GM23338 (cell line): ENCODE results near the gene SAAL1. TPM values are rescaled to one million over a fixed set of nuclear protein-coding genes. Genes with fewer than 3 reads are reported as not detected.

Source experiments
- CREB1 ChIP-seq: fragments of 250-450 bp; sonication (Bioruptor Pico); IDR thresholded peaks from 2 replicates; pipeline ENCODE4 v1.5.0; 2020; ENCODE audit warnings: low read depth, mild to moderate bottlenecking, moderate library complexity
- JUNB ChIP-seq: IDR thresholded peaks from one replicate; pipeline ENCODE4 v1.6.1; 2016; ENCODE audit warnings: antibody characterized with exemption; ENCODE audit not compliant: unreplicated experiment
- NANOG ChIP-seq: IDR thresholded peaks from 2 replicates; pipeline ENCODE4 v1.6.1; 2016; ENCODE audit warnings: antibody characterized with exemption, borderline replicate concordance
- polyA plus RNA-seq: library from polyadenylated mRNA; unstranded; fragments of >200 nt; fragmentation: Nextera tagmentation; extraction: Ambion mirVana; gene quantifications from 2 replicates; pipeline ENCODE4 v1.2.1, GENCODE V29; 2016
- small RNA-seq: library from RNA; depleted of rRNA; stranded (forward); fragments of <200 nt; gene quantifications from one replicate; pipeline ENCODE3, GENCODE V24; 2014; ENCODE audit warnings: low replicate concordance
- total RNA-seq: library from RNA; depleted of rRNA; stranded (reverse); fragments of >200 nt; shearing (Covaris generic); gene quantifications from 2 replicates; pipeline ENCODE4 v1.2.3, GENCODE V29; 2014; rRNA removed
- TF ChIP-seq, protein P1 (sequence below): IDR thresholded peaks from one replicate; pipeline ENCODE4 v1.6.1; 2018; ENCODE audit warnings: antibody characterized with exemption; ENCODE audit not compliant: unreplicated experiment

SAAL1 gene
- total and polyA plus RNA-seq, 2 experiments from 2014 or later = 45.9 to 61.0 TPM

- TF ChIP-seq, protein P1, sequence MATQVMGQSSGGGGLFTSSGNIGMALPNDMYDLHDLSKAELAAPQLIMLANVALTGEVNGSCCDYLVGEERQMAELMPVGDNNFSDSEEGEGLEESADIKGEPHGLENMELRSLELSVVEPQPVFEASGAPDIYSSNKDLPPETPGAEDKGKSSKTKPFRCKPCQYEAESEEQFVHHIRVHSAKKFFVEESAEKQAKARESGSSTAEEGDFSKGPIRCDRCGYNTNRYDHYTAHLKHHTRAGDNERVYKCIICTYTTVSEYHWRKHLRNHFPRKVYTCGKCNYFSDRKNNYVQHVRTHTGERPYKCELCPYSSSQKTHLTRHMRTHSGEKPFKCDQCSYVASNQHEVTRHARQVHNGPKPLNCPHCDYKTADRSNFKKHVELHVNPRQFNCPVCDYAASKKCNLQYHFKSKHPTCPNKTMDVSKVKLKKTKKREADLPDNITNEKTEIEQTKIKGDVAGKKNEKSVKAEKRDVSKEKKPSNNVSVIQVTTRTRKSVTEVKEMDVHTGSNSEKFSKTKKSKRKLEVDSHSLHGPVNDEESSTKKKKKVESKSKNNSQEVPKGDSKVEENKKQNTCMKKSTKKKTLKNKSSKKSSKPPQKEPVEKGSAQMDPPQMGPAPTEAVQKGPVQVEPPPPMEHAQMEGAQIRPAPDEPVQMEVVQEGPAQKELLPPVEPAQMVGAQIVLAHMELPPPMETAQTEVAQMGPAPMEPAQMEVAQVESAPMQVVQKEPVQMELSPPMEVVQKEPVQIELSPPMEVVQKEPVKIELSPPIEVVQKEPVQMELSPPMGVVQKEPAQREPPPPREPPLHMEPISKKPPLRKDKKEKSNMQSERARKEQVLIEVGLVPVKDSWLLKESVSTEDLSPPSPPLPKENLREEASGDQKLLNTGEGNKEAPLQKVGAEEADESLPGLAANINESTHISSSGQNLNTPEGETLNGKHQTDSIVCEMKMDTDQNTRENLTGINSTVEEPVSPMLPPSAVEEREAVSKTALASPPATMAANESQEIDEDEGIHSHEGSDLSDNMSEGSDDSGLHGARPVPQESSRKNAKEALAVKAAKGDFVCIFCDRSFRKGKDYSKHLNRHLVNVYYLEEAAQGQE = no peak
- TF ChIP-seq CREB1 (CRISPR knock-in tag) (no peak), JUNB (no peak), NANOG (no peak)
Observed at GRCh38 chr11:18036456-18036855, 69.4 kb downstream of the SAAL1 start (continued).

Small RNAs within 50 kb of the gene (small RNA-seq; reads per million reads assigned to genes)
- gene HIGD1AP5 = not detected

Other genes with a start within 250 kb of the SAAL1 start
- 24.2 and 28.9 TPM in 2 replicates for gene SERGEF, start 93.0 kb downstream of the SAAL1 start, total RNA-seq
- gene SERGEF, start 93.0 kb downstream of the SAAL1 start, polyA plus RNA-seq = 27.9 and 33.6 TPM in 2 replicates
- 0.07 and 0.43 TPM in 2 replicates for gene TPH1, start 59.8 kb downstream of the SAAL1 start, total RNA-seq
- 0.03 and 0.13 TPM in 2 replicates for gene TPH1, start 59.8 kb downstream of the SAAL1 start, polyA plus RNA-seq
- gene MRGPRX3, start 26.5 kb upstream of the SAAL1 start, total RNA-seq = not detected in 2 replicates
- not detected in 2 replicates for gene MRGPRX3, start 26.5 kb upstream of the SAAL1 start, polyA plus RNA-seq
- not detected in 2 replicates for gene MRGPRX4, start 66.8 kb upstream of the SAAL1 start, total RNA-seq
- gene MRGPRX4, start 66.8 kb upstream of the SAAL1 start, polyA plus RNA-seq = not detected in 2 replicates
- not detected in 2 replicates for gene SAA4, start 130.7 kb upstream of the SAAL1 start, total RNA-seq
- not detected in 2 replicates for gene SAA4, start 130.7 kb upstream of the SAAL1 start, polyA plus RNA-seq
- gene SAA2, start 142.6 kb upstream of the SAAL1 start, total RNA-seq = not detected in 2 replicates
- gene SAA2, start 142.6 kb upstream of the SAAL1 start, polyA plus RNA-seq = not detected in 2 replicates
- gene SAA1, start 160.2 kb upstream of the SAAL1 start, total RNA-seq = not detected in 2 replicates
- not detected in 2 replicates for gene SAA1, start 160.2 kb upstream of the SAAL1 start, polyA plus RNA-seq
- 16.2 and 18.6 TPM in 2 replicates for gene HPS5, start 216.1 kb upstream of the SAAL1 start, total RNA-seq
- gene HPS5, start 216.1 kb upstream of the SAAL1 start, polyA plus RNA-seq = 9.4 and 11.5 TPM in 2 replicates
- 31.6 and 43.6 TPM in 2 replicates for gene GTF2H1, start 216.5 kb upstream of the SAAL1 start, total RNA-seq
- gene GTF2H1, start 216.5 kb upstream of the SAAL1 start, polyA plus RNA-seq = 12.0 and 16.5 TPM in 2 replicates